HPDE6-E6E7 (cell line): ENCODE measurements around the gene CTDP1.
"Not testable (repeated sequence)": the region's sequence is repeated elsewhere in the genome, so short reads cannot be mapped to it uniquely, and the experiment has no call there.

ENCODE experiments used
- DNase-seq: peaks from one replicate; pipeline ENCODE4 v3.0.0; 2011; ENCODE audit warnings: missing footprints; ENCODE audit errors: extremely low spot score

Gene CTDP1

GRCh38 chr18:79740521-79741361 lies 61.1 kb downstream of the CTDP1 start:
- DNase-seq, result no peak

- no peak for DNase-seq
Observed at GRCh38 chr18:79741362-79741700, 61.7 kb downstream of the CTDP1 start.

GRCh38 chr18:79742076-79742475 lies 62.5 kb downstream of the CTDP1 start:
- DNase-seq, result no peak

GRCh38 chr18:79744625-79745024 lies 65.0 kb downstream of the CTDP1 start:
- no peak for DNase-seq

- no peak for DNase-seq
Observed at GRCh38 chr18:79746730-79747129, 67.1 kb downstream of the CTDP1 start.

- no peak for DNase-seq
Observed at GRCh38 chr18:79747156-79747845, 67.7 kb downstream of the CTDP1 start.

- DNase-seq, result no peak
Observed at GRCh38 chr18:79748321-79749180, 68.9 kb downstream of the CTDP1 start.

- no peak for DNase-seq
Observed at GRCh38 chr18:79749251-79750191, 69.9 kb downstream of the CTDP1 start.

- no peak for DNase-seq
Observed at GRCh38 chr18:79750980-79751571, 71.5 kb downstream of the CTDP1 start.

GRCh38 chr18:79751918-79752578 lies 72.4 kb downstream of the CTDP1 start:
- DNase-seq, result not testable (repeated sequence)

GRCh38 chr18:79752946-79753345 lies 73.3 kb downstream of the CTDP1 start:
- not testable (repeated sequence) for DNase-seq

GRCh38 chr18:79753391-79753851 lies 73.8 kb downstream of the CTDP1 start:
- no peak for DNase-seq

- no peak for DNase-seq
Observed at GRCh38 chr18:79754022-79754761, 74.6 kb downstream of the CTDP1 start.

- no peak for DNase-seq
Observed at GRCh38 chr18:79754831-79755351, 75.3 kb downstream of the CTDP1 start.

GRCh38 chr18:79755496-79756142 lies 76.0 kb downstream of the CTDP1 start:
- DNase-seq, result no peak

GRCh38 chr18:79756143-79756500 lies 76.5 kb downstream of the CTDP1 start:
- no peak for DNase-seq

- DNase-seq, result no peak
Observed at GRCh38 chr18:79756826-79757225, 77.2 kb downstream of the CTDP1 start.

- no peak for DNase-seq
Observed at GRCh38 chr18:79760348-79760747, 80.7 kb downstream of the CTDP1 start.

GRCh38 chr18:79760881-79761280 lies 81.3 kb downstream of the CTDP1 start:
- DNase-seq, result no peak
